ENCODE data around the gene APOBEC3A.

Gene APOBEC3A

GRCh38 chr22:38927033-38927781 lies 30.2 kb upstream of the APOBEC3A start:
- no peak overlapping the region for H3K4me3 ChIP-seq (ENCODE audit: insufficient read depth, low read length, poor library complexity, severe bottlenecking)
- no peaks in the 10 kb centered on the region for H3K79me2 ChIP-seq (ENCODE audit: insufficient read depth, low read length)
- peaks cover 5% of the 10 kb centered on the region for H3K27me3 ChIP-seq (ENCODE audit: low read length)
- H3K9me2 ChIP-seq (replicated peaks; ENCODE audit: insufficient read depth, low read length) = no peaks in the 10 kb centered on the region
- no peaks in the 10 kb centered on the region for H3K36me3 ChIP-seq (ENCODE audit: low read length)
- no peaks in the 10 kb centered on the region for H4K20me1 ChIP-seq (ENCODE audit: low read depth, low read length)
- TF ChIP-seq EZH2phosphoT487 (conservative IDR thresholded peaks at IDR 0.05; ENCODE audit: low read length) = no peak
- no peaks in the 10 kb centered on the region for H3K9me3 ChIP-seq (ENCODE audit: insufficient read depth, low read length)
- no peak overlapping the region for H3K4me2 ChIP-seq (ENCODE audit: low read depth, low read length, poor library complexity, severe bottlenecking)
- H2AFZ ChIP-seq (ENCODE audit: low read depth, low read length, severe bottlenecking) = no peak overlapping the region
- H3K9ac ChIP-seq (ENCODE audit: low read length) = no peak overlapping the region
- H3K27ac ChIP-seq (ENCODE audit: low read depth, low read length) = no peak overlapping the region
- H3F3A ChIP-seq (ENCODE audit: insufficient read depth) = no peaks in the 10 kb centered on the region

- Histone ChIP-seq H3K4me3 (ENCODE audit: insufficient read depth, low read length, poor library complexity, severe bottlenecking) (no peak overlapping the region), H3K9me3 (ENCODE audit: insufficient read depth, low read length) (no peaks in the 10 kb centered on the region), H3K27ac (ENCODE audit: low read depth, low read length) (no peak overlapping the region), H2AFZ (ENCODE audit: low read depth, low read length, severe bottlenecking) (no peak overlapping the region), H3K27me3 (ENCODE audit: low read length) (peaks cover 5% of the 10 kb centered on the region; the same call in 1 of the 2 replicates), H4K20me1 (ENCODE audit: low read depth, low read length) (no peaks in the 10 kb centered on the region), H3K4me2 (ENCODE audit: low read depth, low read length, poor library complexity, severe bottlenecking) (no peak overlapping the region), H3K79me2 (ENCODE audit: insufficient read depth, low read length) (no peaks in the 10 kb centered on the region), H3K9ac (ENCODE audit: low read length) (no peak overlapping the region), H3F3A (ENCODE audit: insufficient read depth) (no peaks in the 10 kb centered on the region), H3K9me2 (replicated peaks; ENCODE audit: insufficient read depth, low read length) (no peaks in the 10 kb centered on the region), H3K36me3 (ENCODE audit: low read length) (no peaks in the 10 kb centered on the region)
- TF ChIP-seq CTCF (IDR thresholded peaks at IDR 0.05; ENCODE audit: insufficient read depth, low read length, poor library complexity, severe bottlenecking) (no peak), EZH2phosphoT487 (conservative IDR thresholded peaks at IDR 0.05; ENCODE audit: low read length) (no peak)
These were observed 26.9 kb upstream of the APOBEC3A start for GRCh38 chr22:38930512-38930911.

GRCh38 chr22:38935023-38935422 lies 22.4 kb upstream of the APOBEC3A start:
- Histone ChIP-seq H3K4me2 (ENCODE audit: low read depth, low read length, poor library complexity, severe bottlenecking) (no peak overlapping the region), H3K79me2 (ENCODE audit: insufficient read depth, low read length) (no peaks in the 10 kb centered on the region), H3K27me3 (ENCODE audit: low read length) (no peaks in the 10 kb centered on the region), H3K27ac (ENCODE audit: low read depth, low read length) (no peak overlapping the region), H3K9me3 (ENCODE audit: insufficient read depth, low read length) (no peaks in the 10 kb centered on the region), H2AFZ (ENCODE audit: low read depth, low read length, severe bottlenecking) (no peak overlapping the region), H4K20me1 (ENCODE audit: low read depth, low read length) (no peaks in the 10 kb centered on the region), H3K36me3 (ENCODE audit: low read length) (no peaks in the 10 kb centered on the region), H3F3A (ENCODE audit: insufficient read depth) (no peaks in the 10 kb centered on the region), H3K9me2 (replicated peaks; ENCODE audit: insufficient read depth, low read length) (no peaks in the 10 kb centered on the region), H3K4me3 (ENCODE audit: insufficient read depth, low read length, poor library complexity, severe bottlenecking) (no peak overlapping the region), H3K9ac (ENCODE audit: low read length) (no peak overlapping the region)
- TF ChIP-seq EZH2phosphoT487 (conservative IDR thresholded peaks at IDR 0.05; ENCODE audit: low read length) = no peak
- TF ChIP-seq CTCF (IDR thresholded peaks at IDR 0.05; ENCODE audit: insufficient read depth, low read length, poor library complexity, severe bottlenecking) = no peak

- Histone ChIP-seq H3K36me3 (ENCODE audit: low read length) (no peaks in the 10 kb centered on the region), H3K27ac (ENCODE audit: low read depth, low read length) (no peak overlapping the region), H3K4me3 (ENCODE audit: insufficient read depth, low read length, poor library complexity, severe bottlenecking) (no peak overlapping the region), H3K27me3 (ENCODE audit: low read length) (no peaks in the 10 kb centered on the region), H3K9me2 (replicated peaks; ENCODE audit: insufficient read depth, low read length) (no peaks in the 10 kb centered on the region), H2AFZ (ENCODE audit: low read depth, low read length, severe bottlenecking) (no peak overlapping the region), H3K4me2 (ENCODE audit: low read depth, low read length, poor library complexity, severe bottlenecking) (no peak overlapping the region), H3K9me3 (ENCODE audit: insufficient read depth, low read length) (no peaks in the 10 kb centered on the region), H3K79me2 (ENCODE audit: insufficient read depth, low read length) (no peaks in the 10 kb centered on the region), H3K9ac (ENCODE audit: low read length) (no peak overlapping the region), H4K20me1 (ENCODE audit: low read depth, low read length) (no peaks in the 10 kb centered on the region), H3F3A (ENCODE audit: insufficient read depth) (no peaks in the 10 kb centered on the region)
- no peak for TF ChIP-seq EZH2phosphoT487 (conservative IDR thresholded peaks at IDR 0.05; ENCODE audit: low read length)
- no peak for TF ChIP-seq CTCF (IDR thresholded peaks at IDR 0.05; ENCODE audit: insufficient read depth, low read length, poor library complexity, severe bottlenecking)
These were observed 21.8 kb upstream of the APOBEC3A start for GRCh38 chr22:38935616-38936015.
